M059J (cell line): ENCODE results near the gene CD2AP. TPM values are rescaled to one million over a fixed set of nuclear protein-coding genes. Genes with fewer than 3 reads are reported as not detected.
"Not testable (repeated sequence)": the region's sequence is repeated elsewhere in the genome, so short reads cannot be mapped to it uniquely, and the experiment has no call there.

Experiments used
- DNase-seq: peaks from one replicate; pipeline ENCODE4 v3.0.0-alpha.2; 2012; ENCODE audit warnings: low read depth
- total RNA-seq: library from RNA; depleted of rRNA; stranded (reverse); fragments of >200 nt; shearing (Covaris generic); gene quantifications from 2 replicates; pipeline ENCODE4 v1.2.3, GENCODE V29; 2014

CD2AP gene
- total RNA-seq, 1 experiment from 2014 or later: 33.4 TPM

DNA sequence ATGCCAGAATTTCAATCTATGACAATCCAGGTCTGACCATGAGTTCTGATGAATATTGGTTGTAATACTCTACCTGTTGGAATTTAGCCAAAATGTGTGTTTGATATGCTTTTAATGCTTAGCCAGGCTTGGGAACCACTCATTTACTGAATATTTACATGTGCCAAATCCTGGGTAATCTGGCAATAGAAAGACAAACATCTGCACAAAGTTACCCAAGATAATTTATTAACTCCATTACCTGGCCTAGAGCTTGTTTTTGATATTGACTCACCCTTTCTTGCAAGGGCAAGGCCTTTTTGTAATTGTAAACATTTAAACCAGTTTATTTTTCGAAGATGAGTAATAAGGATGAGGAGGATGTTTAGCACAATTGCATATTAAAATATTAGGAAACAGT, 13.5 kb upstream of the CD2AP start:
- peak; percentile 27 for DNase-seq

DNA sequence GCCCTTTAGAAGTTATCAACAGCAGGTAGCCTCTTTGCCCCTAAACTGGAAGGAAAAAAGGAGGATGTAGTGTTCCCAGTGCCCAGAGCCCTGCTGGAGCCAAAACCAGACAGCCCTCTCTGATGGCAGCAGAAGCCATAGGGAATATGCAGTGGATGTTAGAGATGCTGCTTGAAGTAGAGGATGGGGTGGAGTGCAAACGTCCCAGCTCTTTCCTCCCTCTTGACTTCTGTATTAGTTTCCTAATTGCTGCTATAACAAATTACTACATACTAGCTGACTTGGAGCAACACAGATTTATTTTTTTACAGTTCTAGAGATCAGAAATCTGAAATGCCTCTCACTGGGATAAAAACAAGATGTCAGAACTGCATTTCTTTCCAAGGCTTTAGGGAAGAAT, 12.5 kb upstream of the CD2AP start:
- DNase-seq: no peak

DNA sequence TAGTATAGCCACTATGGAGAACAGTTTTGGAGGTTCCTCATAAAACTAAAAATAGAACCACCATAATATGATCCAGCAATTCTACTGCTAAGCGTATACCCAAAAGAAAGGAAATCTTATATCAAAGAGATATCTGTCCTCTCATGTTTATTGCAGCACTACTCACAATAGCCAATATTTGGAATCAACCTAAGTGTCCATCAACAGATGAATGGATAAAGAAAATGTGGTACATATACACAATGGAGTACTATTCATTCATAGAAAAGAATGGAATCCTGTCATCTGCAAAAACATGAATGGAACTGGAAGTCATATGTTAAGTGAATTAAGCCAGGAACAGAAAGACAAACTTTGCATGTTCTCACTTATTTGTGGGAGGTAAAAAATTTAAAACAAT, 5.7 kb upstream of the CD2AP start:
- no peak for DNase-seq

DNA sequence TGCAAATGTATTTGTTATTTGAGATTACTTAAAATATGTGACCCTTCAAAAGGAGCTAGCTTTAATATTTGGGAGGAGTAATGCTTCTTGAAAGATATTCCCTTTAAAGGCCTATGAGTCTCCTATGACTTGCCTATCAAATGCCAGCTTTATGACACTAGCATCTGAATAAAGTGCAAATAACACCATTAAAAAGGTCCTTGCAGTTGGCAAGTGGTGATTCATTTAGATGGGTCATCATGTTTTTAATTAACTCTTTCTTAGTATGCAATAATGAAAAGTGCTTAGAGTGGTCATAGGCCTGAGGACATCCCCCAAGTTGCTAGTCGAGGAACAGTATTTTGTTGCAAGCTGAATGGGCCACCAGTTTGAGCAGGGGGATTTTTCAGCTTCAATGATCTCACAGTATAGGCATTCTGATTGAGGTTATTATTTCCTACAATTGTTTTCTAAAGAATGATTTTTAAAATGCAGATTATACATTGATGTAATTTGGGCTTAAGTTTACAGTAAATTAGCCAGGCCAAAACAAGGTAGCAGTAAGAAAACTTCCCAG, 3.7 kb upstream of the CD2AP start:
- DNase-seq: no peak

DNA sequence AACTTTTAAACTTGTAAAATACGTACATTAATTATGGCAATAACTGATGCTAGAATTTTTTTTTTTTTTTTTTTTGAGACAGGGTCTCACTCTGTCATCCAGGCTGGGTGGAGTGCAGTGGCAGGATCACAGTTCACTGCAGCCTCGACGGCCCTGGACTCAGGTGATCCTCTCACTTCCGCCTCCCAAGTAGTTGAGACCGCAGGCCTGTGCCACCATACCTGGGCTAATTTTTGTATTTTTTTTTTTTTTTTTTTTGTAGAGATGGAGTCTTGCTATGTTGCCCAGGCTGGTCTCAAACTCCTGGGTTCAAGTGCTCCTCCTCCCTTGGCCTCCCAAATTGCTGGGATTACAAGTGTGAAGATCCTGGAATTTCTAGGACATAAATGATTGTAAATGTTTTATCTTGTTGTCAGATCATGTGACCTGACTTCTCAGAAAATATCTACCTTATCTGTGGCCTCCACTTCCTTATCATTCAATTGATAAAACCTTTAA, 2.2 kb upstream of the CD2AP start:
- DNase-seq: no peak

DNA sequence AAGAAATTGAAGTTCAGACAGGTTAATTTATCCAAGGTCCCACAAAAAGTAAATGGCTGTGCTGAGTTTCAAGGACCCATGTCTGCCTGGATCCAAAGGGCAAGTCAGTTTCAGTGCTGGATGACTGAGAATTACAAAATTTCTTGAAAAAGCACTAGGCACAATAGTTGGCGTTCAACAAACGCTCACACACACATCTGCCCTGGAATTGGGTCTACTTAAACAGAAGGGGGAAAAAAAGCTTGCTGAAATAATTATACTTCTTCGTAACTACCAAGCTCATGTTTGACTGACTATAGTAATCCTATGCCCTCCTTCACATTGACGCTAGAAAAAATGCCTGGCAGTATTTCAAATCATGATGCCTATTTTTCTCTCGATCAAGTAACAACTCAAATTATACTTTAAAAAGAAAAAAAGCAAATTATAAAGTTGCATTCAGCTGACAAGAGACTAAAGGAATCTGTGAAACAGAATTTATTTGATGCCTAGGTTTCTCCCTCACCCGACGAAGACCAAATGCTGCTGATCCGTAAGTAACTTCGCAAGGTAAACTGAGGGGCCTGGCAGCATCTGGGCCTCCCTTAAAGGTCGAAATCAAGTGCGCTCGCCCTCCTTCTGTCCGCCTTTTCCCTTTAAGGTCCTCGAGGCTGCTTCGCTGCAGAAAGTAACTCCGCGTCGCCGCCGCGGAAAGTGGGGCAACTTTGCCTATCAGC, 650 bp upstream of the CD2AP start:
- peak; percentile 10 for DNase-seq

DNA sequence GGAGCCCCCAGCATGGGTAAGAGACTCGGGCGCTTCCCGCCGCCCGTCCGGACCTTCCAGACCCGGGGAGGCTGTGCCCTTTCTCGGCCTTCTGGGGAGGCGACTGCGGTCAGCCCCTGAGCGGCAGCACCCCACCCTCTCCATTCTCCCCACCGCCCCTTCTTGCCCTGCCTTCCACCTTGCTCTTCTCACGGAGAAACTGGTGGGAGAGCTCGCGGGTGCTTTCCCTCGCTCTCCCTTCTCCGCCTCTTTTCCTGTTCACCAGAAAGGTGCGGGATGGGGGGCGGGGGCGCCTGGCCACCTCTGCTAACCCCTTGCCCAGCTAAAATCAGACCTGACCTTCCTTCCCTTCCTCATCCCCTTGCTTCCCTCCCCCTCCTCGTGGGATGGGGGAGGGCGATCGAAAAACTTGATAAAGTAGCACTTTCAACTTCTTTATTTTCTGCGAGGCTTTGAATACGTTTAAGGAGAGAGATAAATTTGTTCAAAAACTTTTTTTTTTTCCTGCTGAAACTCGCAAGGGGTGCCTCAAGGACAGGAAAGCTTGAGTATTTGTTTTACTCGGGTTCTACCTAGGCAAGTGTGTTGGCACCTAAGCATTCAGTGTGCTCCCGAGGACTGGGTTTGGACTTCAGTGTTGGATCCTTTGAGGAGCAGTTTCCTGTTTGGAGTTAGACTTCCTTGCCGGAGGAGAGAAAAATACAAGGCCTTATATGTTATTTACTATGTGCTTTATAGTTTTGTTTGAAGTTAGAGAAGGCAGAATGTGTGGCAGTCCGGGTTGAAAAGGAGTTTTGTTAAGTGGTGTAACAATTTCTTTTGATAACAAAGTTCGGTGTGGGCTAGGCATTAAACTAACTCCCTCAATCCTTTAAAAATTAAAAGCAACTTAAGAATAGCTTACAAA, 897 bp downstream of the CD2AP start:
- peak; percentile 69 for DNase-seq

DNA sequence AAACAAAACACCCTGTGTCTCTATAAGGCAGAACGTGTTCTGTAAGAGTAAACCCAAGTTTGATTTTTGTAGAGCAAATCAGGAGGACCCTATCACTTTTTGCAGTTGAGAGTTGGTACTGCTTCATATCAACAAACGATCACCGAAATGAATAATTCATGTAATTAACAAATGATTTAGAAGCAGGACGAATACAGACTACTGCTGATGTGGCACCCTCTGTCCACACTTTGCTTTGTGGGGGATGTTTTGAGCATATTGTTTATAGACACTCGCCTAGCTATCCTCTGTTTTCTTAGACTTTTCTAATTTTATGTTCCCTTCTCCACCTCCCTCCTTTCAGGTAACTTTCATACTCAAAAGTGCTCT, 1.5 kb downstream of the CD2AP start:
- peak; percentile 17 for DNase-seq

DNA sequence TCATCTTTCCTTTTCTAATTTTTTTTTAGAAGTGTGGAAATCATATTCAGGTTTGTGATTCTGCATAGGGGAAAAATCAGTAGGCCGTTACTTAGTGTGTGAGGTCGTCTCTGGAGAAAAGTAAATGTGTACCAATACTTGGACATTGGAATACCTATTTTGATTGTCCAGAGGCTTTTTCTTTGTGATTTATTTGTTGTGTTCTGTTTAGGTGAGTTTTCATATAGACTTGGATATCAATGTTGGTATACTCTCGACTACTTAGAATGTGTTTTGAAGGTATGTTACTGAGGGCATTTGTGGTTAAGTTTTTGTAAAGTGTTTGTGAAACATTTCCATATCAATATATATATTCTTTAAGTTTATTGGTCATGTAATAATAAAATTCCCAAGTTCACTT, 2.3 kb downstream of the CD2AP start:
- no peak for DNase-seq

DNA sequence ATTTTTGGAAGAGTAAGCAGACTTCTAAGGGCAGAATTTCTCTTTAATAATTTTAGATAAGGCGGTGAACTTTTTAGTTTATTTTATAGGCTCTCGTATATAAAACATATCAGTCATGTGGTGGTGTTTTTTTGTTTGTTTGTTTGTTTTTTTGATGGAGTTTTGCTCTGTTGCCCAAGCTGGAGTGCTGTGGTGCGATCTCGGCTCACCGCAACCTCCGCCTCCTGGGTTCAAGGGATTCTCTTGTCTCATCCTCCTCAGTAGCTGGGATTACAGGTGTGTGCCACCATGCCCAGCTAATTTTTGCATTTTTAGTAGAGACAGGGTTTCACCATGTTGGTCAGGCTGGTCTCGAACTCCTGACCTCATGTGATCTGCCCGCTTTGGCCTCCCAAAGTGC, 3.6 kb downstream of the CD2AP start:
- DNase-seq: not testable (repeated sequence)

DNA sequence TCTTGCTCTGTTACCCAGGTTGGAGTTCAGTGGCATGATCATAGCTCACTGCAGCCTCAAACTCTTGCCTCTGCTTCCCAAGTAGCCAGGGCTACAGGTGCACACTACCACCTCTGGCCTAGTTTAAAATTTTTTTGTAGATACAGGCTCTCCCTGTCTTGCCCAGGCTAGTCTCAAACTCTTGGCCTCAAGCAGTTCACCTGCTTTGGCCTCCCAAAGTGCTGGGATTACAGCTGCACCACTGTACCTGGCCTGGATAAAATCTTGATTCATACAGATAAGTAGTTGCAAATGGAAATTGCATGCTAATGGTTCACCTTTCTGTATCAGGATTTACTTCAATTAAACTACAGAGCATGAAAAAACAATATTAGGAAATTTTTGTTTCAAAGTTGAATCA, 4.2 kb downstream of the CD2AP start:
- no peak for DNase-seq

DNA sequence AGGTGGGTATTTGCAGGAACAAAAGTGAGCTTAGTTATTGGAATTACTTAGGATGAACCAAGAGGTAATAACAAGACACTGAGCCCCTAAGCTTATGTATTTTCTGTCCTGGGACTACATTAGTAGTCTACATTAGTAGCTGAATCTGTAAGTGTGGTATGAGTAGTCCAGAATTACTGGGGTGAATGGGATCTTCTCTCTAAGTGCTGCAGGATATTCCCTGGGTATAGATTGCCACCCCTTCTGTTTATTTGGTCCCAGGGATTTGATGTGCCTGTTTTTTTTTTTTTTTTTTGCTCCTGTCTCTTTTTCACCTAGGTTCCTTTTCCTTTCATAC, 5.9 kb downstream of the CD2AP start:
- DNase-seq: peak; percentile 51

DNA sequence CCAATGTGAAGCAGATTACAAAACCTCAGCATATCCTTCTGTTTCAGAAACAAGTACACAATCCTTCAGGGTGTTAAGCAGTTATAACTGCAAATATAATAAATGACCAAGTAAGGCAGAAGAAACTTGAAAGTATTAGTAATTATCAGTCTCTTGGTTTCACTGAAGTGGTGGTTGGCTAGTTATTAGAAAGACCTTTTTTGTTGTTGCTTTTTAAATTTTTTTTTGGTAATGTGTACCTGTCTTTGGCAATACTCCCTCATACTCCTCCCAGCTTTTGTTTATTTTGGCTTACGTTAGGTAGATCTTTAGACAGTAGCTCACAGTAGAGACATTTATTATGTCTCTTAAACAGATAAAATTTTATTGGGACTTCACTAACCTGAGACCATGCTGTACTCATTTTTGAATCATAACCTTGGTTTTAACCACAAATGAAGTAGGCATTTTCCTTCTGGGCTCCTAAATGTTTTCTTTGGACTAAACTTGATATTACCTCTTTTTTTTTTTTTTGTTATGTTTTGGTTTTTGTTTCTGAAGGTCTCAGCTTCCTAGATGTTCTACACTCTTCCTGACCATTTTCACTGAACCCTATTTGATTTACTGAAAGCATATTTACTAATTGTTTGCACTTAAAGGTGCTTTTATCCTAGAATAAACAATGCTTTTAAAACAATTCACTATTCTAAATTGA, 6.4 kb downstream of the CD2AP start:
- peak; percentile 91 for DNase-seq

DNA sequence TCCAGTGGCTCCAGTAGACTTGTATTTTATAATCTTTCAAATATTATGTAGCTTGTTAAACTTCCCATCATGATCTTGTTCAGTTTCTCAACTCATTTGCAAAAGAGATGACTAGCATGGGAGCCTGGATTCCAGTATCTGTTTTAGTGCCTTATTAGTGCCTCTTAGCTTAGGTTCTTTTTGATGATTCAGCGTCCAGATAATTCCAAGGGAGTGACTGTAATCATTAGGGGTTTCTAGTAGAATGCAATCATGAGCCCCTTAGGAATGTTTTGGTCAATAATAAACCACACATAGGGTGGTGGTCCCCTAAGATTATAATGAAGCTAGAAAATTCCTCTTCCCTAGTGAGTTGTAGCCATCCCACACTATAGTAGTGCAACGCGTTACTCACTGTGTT, 7.0 kb downstream of the CD2AP start:
- DNase-seq: peak; percentile 94

DNA sequence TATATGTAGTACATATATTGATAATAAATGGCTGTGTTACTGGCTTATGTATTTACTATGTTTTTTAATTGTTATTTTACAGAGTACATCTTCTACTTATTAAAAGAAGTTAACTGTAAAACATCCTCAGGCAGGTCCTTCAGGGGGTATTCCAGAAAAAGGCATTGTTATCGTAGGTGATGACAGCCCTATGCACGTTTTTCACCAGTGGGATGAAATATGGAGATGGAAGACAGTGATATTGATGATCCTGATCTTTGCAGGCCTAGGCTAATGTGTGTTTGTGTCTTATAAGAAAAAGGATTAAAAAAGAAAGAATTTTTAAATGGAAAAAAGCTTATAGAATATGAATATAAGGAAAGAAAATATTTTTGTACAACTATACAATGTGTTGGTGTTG, 7.5 kb downstream of the CD2AP start:
- no peak for DNase-seq

DNA sequence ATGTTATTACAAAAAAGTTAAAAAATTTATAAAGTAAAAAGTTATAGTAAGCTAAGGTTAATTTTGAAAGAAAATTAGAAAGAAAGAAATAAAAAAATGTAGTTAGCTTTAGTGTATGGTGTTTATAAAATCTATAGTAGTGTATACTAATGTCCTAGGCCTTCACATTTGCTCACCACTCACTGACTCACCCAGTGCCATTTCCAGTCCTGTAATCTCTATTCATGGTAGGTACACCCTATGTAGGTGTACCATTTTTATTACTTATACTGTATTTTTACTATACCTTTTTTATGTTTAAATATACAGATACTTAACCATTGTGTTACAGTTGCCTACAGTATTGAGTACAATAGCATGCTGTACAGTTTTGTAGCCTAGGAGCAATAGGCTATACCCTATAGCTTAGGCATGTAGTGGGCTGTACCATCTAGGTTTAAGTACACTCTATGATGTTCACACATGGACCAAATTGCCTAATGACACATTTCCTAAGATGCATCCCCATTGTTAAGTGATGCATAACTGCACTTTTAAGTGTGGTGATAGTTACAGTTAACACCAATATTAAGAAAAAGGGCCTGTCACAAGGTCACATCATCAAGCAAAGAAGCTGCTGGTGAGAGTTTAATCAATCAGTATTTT, 8.0 kb downstream of the CD2AP start:
- DNase-seq: peak; percentile 11

DNA sequence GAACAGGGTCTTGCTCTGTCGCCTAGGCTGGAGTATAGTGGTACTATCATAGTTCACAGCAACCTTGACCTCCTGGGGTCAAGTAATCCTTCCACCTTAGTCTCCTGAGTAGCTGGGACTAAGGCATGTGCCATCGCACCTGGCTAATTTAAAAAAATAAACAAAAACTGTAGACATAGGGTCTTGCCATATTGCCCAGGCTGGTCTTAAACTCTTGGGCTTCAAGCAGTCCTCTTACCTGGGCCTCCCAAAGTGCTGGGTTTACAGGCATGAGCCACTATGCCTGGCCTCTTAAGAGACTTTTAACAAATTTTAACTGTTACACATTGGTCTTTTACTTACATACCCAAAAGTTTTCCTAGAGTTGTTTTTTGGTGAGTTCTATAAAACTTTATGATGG, 12.4 kb downstream of the CD2AP start:
- no peak for DNase-seq

DNA sequence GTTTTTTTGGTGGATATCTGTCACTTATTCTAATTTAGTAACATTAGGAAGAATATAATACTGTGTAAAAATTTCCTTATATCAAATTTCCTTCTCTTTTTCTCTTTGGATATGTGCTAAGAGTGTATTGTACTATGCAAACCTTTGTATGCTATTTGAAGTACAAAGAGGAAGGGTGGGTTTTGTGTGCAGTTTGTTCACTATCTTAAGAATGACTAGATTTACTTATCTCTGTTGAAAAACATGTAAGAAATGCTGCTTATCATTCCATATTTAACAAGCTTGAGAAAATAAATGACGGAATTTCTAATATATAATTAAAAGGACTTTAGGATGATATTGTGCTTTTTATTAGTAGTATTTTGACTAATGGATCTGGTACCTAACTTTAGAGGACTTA, 13.1 kb downstream of the CD2AP start:
- no peak for DNase-seq

DNA sequence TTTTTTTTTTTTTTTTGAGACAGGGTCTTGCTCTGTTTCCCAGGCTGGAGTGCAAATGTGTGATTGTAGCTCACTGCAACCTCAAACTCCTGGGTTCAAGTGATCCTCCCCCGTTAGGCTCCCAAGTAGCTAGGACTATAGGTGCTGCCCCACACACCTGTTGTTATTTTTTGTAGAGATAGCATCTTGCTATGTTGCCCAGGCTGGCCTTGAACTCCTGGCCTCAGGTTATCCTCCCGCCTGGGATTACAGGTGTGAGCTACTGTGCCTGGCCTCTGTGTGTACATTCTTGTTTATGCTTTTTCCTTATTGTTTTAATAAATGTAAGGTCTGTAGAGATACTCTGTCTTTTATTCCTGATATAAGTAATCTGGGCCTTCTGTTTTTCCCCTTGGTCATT, 14.8 kb downstream of the CD2AP start:
- no peak for DNase-seq

DNA sequence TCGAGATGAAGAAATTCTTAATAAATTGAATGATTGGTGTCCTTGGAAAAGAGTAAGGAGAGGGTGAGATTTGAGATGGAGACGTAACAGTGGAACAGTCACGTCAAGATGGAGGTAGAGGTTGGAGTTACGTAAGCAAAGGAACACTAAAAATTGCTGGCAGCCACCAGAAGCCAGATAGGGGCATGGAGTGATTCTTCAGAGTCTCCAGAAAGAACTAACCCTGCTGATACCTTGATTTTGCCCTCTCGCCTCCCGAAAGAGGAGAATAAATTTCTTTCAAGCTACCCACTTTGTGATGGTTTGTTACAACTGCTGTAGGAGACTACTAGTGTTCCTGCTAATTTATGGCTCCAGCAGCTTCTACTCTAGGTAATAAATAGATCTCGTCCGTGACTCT, 17.6 kb downstream of the CD2AP start:
- no peak for DNase-seq

DNA sequence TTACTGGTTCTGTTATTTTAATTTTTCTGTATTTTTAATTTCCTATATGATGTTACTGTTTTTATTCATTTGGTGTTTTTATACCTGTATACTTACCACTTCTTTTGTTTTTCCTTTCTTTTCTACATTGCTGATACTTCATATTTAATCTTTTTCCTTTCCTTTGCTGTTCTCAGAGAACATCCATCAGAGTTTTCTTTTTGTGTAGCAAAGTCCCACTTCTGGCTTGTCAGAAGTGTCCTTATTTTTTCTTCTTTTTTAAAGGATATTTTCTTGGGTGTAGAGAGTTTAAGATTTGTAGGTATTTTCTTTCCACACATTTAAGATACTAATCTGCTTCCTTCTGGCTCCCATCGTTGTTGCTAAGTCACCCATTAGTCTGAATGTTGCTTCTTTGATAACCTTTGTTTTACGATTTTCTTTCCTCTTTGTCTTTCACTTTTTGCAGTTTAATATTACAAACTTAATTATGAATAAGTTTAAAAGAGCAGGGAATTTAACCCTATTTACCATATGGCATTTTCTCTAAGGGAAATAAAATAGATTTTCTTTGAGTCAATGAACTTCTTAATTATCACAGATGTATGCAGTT, 18.5 kb downstream of the CD2AP start:
- no peak for DNase-seq
